Thyroid gland (tissue), 4 donors: ENCODE measurements around the gene ARID5A.

Experiments
- CTCF ChIP-seq, 6 experiments: fragments of 200-600 bp in 3 of 6; fragments of 450-650 bp in 3 of 6; sonication (generic) in 3 of 6; IDR thresholded peaks; one replicate each; pipeline ENCODE4 v1.5.1; 2016 to 2019; ENCODE audit warnings: antibody characterized with exemption in 6 of 6, mild to moderate bottlenecking in 2 of 6, inconsistent platforms in 1 of 6, moderate library complexity in 1 of 6
- POLR2A ChIP-seq, 2 donors: fragments of 450-650 bp; IDR thresholded peaks; one replicate each; pipeline ENCODE4 v1.6.1; 2017; ENCODE audit warnings: antibody characterized with exemption in 2 of 2, mild to moderate bottlenecking in 2 of 2, moderate library complexity in 1 of 2

GRCh38 chr2:96501886-96502810, 34.4 kb upstream of the ARID5A start:
- TF ChIP-seq CTCF (IDR thresholded peaks at IDR 0.05) (no peak), POLR2A (IDR thresholded peaks at IDR 0.05) (no peak)
